ENCODE results near the gene NDUFS7. TPM values are rescaled to one million over a fixed set of nuclear protein-coding genes. Genes with fewer than 3 reads are reported as not detected.

The NDUFS7 gene
- total RNA-seq, 1 donor from 2014 or later, result 71.7 TPM

- Mint-ChIP-seq H3K4me1 (ENCODE audit: unreplicated experiment) (peaks cover 7% of the 10 kb centered on the region), H3K27me3 (ENCODE audit: unreplicated experiment) (no peaks in the 10 kb centered on the region), H3K9me3 (ENCODE audit: unreplicated experiment) (no peaks in the 10 kb centered on the region), H3K36me3 (ENCODE audit: unreplicated experiment) (peaks cover 22% of the 10 kb centered on the region), H3K27ac (ENCODE audit: unreplicated experiment) (no peak overlapping the region), H3K4me3 (ENCODE audit: unreplicated experiment) (no peak overlapping the region)
- no peak for DNase-seq (ENCODE audit: extremely low spot score, unreplicated experiment)
- no peak for TF ChIP-seq CTCF (IDR thresholded peaks at IDR 0.05)
These were observed 5.6 kb downstream of the NDUFS7 start for GRCh38 chr19:1389033-1389940.

GRCh38 chr19:1390890-1391423, 7.2 kb downstream of the NDUFS7 start:
- TF ChIP-seq CTCF (IDR thresholded peaks at IDR 0.05), result no peak
- DNase-seq (ENCODE audit: extremely low spot score, unreplicated experiment), result no peak
- no peaks in the 10 kb centered on the region for H3K9me3 Mint-ChIP-seq (ENCODE audit: unreplicated experiment)
- H3K4me1 Mint-ChIP-seq (ENCODE audit: unreplicated experiment), result no peaks in the 10 kb centered on the region
- H3K36me3 Mint-ChIP-seq (ENCODE audit: unreplicated experiment), result peaks cover 22% of the 10 kb centered on the region
- H3K27me3 Mint-ChIP-seq (ENCODE audit: unreplicated experiment), result no peaks in the 10 kb centered on the region
- H3K27ac Mint-ChIP-seq (ENCODE audit: unreplicated experiment), result no peak overlapping the region
- no peak overlapping the region for H3K4me3 Mint-ChIP-seq (ENCODE audit: unreplicated experiment)

- TF ChIP-seq CTCF (IDR thresholded peaks at IDR 0.05), result no peak
- Mint-ChIP-seq H3K36me3 (ENCODE audit: unreplicated experiment) (peaks cover 22% of the 10 kb centered on the region), H3K4me1 (ENCODE audit: unreplicated experiment) (peaks cover 2% of the 10 kb centered on the region), H3K4me3 (ENCODE audit: unreplicated experiment) (no peak overlapping the region), H3K27ac (ENCODE audit: unreplicated experiment) (no peak overlapping the region), H3K9me3 (ENCODE audit: unreplicated experiment) (no peaks in the 10 kb centered on the region), H3K27me3 (ENCODE audit: unreplicated experiment) (no peaks in the 10 kb centered on the region)
- no peak for DNase-seq (ENCODE audit: extremely low spot score, unreplicated experiment)
These were observed 8.7 kb downstream of the NDUFS7 start for GRCh38 chr19:1392407-1392806.

- no peak overlapping the region for H3K27ac Mint-ChIP-seq (ENCODE audit: unreplicated experiment)
- H3K4me3 Mint-ChIP-seq (ENCODE audit: unreplicated experiment), result no peak overlapping the region
- no peak for DNase-seq (ENCODE audit: extremely low spot score, unreplicated experiment)
- H3K36me3 Mint-ChIP-seq (ENCODE audit: unreplicated experiment), result peaks cover 22% of the 10 kb centered on the region
- no peaks in the 10 kb centered on the region for H3K9me3 Mint-ChIP-seq (ENCODE audit: unreplicated experiment)
- peaks cover 2% of the 10 kb centered on the region for H3K4me1 Mint-ChIP-seq (ENCODE audit: unreplicated experiment)
- TF ChIP-seq CTCF (IDR thresholded peaks at IDR 0.05), result no peak
- no peaks in the 10 kb centered on the region for H3K27me3 Mint-ChIP-seq (ENCODE audit: unreplicated experiment)
These were observed 9.3 kb downstream of the NDUFS7 start for GRCh38 chr19:1392939-1393530.

- peaks cover 22% of the 10 kb centered on the region for H3K36me3 Mint-ChIP-seq (ENCODE audit: unreplicated experiment)
- H3K4me1 Mint-ChIP-seq (ENCODE audit: unreplicated experiment), result peaks cover 2% of the 10 kb centered on the region
- no peak overlapping the region for H3K4me3 Mint-ChIP-seq (ENCODE audit: unreplicated experiment)
- DNase-seq (ENCODE audit: extremely low spot score, unreplicated experiment), result no peak
- no peaks in the 10 kb centered on the region for H3K9me3 Mint-ChIP-seq (ENCODE audit: unreplicated experiment)
- no peak overlapping the region for H3K27ac Mint-ChIP-seq (ENCODE audit: unreplicated experiment)
- no peak for TF ChIP-seq CTCF (IDR thresholded peaks at IDR 0.05)
- H3K27me3 Mint-ChIP-seq (ENCODE audit: unreplicated experiment), result no peaks in the 10 kb centered on the region
These were observed 10.1 kb downstream of the NDUFS7 start for GRCh38 chr19:1393841-1394240.

Data from osteocyte (in vitro differentiated cells).